ENCODE data around the gene MACROD1.
"Not testable (repeated sequence)": the region's sequence is repeated elsewhere in the genome, so short reads cannot be mapped to it uniquely, and the experiment has no call there.

Gene MACROD1

GRCh38 chr11:64051297-64051696, 114.6 kb downstream of the MACROD1 start:
- DNase-seq: no peak

- DNase-seq: no peak
These were observed 116.4 kb downstream of the MACROD1 start for GRCh38 chr11:64049509-64049908.

- DNase-seq: no peak
These were observed 117.7 kb downstream of the MACROD1 start for GRCh38 chr11:64048042-64048854.

- not testable (repeated sequence) for DNase-seq
These were observed 118.5 kb downstream of the MACROD1 start for GRCh38 chr11:64047373-64047772.

GRCh38 chr11:64045700-64046099, 120.2 kb downstream of the MACROD1 start:
- DNase-seq: no peak

- no peak for DNase-seq
These were observed 121.1 kb downstream of the MACROD1 start for GRCh38 chr11:64044730-64045393.

GRCh38 chr11:64043545-64043944, 122.4 kb downstream of the MACROD1 start:
- no peak for DNase-seq

- DNase-seq: no peak
These were observed 123.6 kb downstream of the MACROD1 start for GRCh38 chr11:64042301-64042700.

GRCh38 chr11:64041846-64042245, 124.1 kb downstream of the MACROD1 start:
- no peak for DNase-seq

GRCh38 chr11:64040684-64041322, 125.1 kb downstream of the MACROD1 start:
- DNase-seq: peak; percentile 24

GRCh38 chr11:64039012-64039665, 126.8 kb downstream of the MACROD1 start:
- DNase-seq: no peak

GRCh38 chr11:64038500-64038899, 127.4 kb downstream of the MACROD1 start:
- DNase-seq: no peak

GRCh38 chr11:64037027-64037634, 128.8 kb downstream of the MACROD1 start:
- no peak for DNase-seq

GRCh38 chr11:64036087-64037026, 129.6 kb downstream of the MACROD1 start:
- no peak for DNase-seq

GRCh38 chr11:64035576-64035975, 130.3 kb downstream of the MACROD1 start, which contains the start of gene FLRT1:
Gene FLRT1 (plus strand): TSS chr11:64035931. CDS start chr11:64116268, 80,337 bp downstream.
- DNase-seq: no peak

GRCh38 chr11:64035081-64035524, 130.8 kb downstream of the MACROD1 start:
- no peak for DNase-seq

- DNase-seq: no peak
These were observed 131.5 kb downstream of the MACROD1 start for GRCh38 chr11:64034411-64034811.

GRCh38 chr11:64032050-64032449, 133.9 kb downstream of the MACROD1 start:
- DNase-seq: no peak

- no peak for DNase-seq
These were observed 134.9 kb downstream of the MACROD1 start for GRCh38 chr11:64031001-64031400.

- DNase-seq: no peak
These were observed 136.1 kb downstream of the MACROD1 start for GRCh38 chr11:64029773-64030172.

GRCh38 chr11:64028398-64029115, 137.4 kb downstream of the MACROD1 start:
- DNase-seq: peak; percentile 12
